Body of pancreas (tissue), 4 donors: ENCODE data around the gene PREX1.

Source experiments
- CTCF ChIP-seq, 7 experiments: fragments of 450-650 bp in 4 of 7; fragments of 200-600 bp in 3 of 7; sonication (generic) in 3 of 7; IDR thresholded peaks; one replicate each; pipeline ENCODE4 v1.5.1; 2016 to 2019; ENCODE audit warnings: antibody characterized with exemption in 7 of 7
- POLR2A ChIP-seq, 3 donors: fragments of 450-650 bp; IDR thresholded peaks; one replicate each; pipeline ENCODE4 v1.6.1; 2016; ENCODE audit warnings: antibody characterized with exemption in 3 of 3, mild to moderate bottlenecking in 2 of 3

GRCh38 chr20:48822178-48822577, 5.6 kb downstream of the PREX1 start:
- TF ChIP-seq CTCF (IDR thresholded peaks at IDR 0.05) (no peak), POLR2A (IDR thresholded peaks at IDR 0.05) (no peak)
